Measurements from ENCODE around the gene OR52R1. TPM values are rescaled to one million over a fixed set of nuclear protein-coding genes. Genes with fewer than 3 reads are reported as not detected.

OR52R1 gene
- total RNA-seq: not detected in 2 replicates

- DNase-seq (ENCODE audit: low read depth): no peak
Observed at GRCh38 chr11:4804280-4804679, at the start of gene OR52R1. TSS of gene OR52R1 (minus strand) at chr11:4804380. CDS start at chr11:4804380, 0 bp downstream.

GRCh38 chr11:4851033-4851432 is 46.9 kb upstream of the OR52R1 start:
- H3K4me3 ChIP-seq (ENCODE audit: low read depth, low read length): no peak overlapping the region
- H3K36me3 ChIP-seq (ENCODE audit: control insufficient read depth, insufficient read depth, low read length): no peaks in the 10 kb centered on the region
- H3K27me3 ChIP-seq (ENCODE audit: control insufficient read depth, insufficient read depth, low read length): no peaks in the 10 kb centered on the region
- TF ChIP-seq CTCF (IDR thresholded peaks at IDR 0.05; ENCODE audit: insufficient read depth, low read length, poor library complexity, severe bottlenecking): no peak
- no peak for DNase-seq (ENCODE audit: low read depth)

More at GRCh38 chr11:4804280-4804679, at the start of gene OR52R1:
- no peak for TF ChIP-seq CTCF (IDR thresholded peaks at IDR 0.05; ENCODE audit: insufficient read depth, low read length, poor library complexity, severe bottlenecking)
- no peaks in the 10 kb centered on the region for H3K36me3 ChIP-seq (ENCODE audit: control insufficient read depth, insufficient read depth, low read length)
- H3K4me3 ChIP-seq (ENCODE audit: low read depth, low read length): no peak within 1 kb of the TSS
- no peaks in the 10 kb centered on the region for H3K27me3 ChIP-seq (ENCODE audit: control insufficient read depth, insufficient read depth, low read length)

- no peak for DNase-seq (ENCODE audit: low read depth)
- Histone ChIP-seq H3K27me3 (ENCODE audit: control insufficient read depth, insufficient read depth, low read length) (no peaks in the 10 kb centered on the region), H3K36me3 (ENCODE audit: control insufficient read depth, insufficient read depth, low read length) (no peaks in the 10 kb centered on the region), H3K4me3 (ENCODE audit: low read depth, low read length) (no peak within 1 kb of the TSS)
- no peak for TF ChIP-seq CTCF (IDR thresholded peaks at IDR 0.05; ENCODE audit: insufficient read depth, low read length, poor library complexity, severe bottlenecking)
Observed at GRCh38 chr11:4848908-4849532, 44.8 kb upstream of the OR52R1 start, which contains the start of gene OR51S1. TSS of gene OR51S1 (minus strand) at chr11:4849208. CDS start at chr11:4849208, 0 bp downstream.

GRCh38 chr11:4839851-4840549 is 35.8 kb upstream of the OR52R1 start:
- Histone ChIP-seq H3K27me3 (ENCODE audit: control insufficient read depth, insufficient read depth, low read length) (no peaks in the 10 kb centered on the region), H3K4me3 (ENCODE audit: low read depth, low read length) (no peak overlapping the region), H3K36me3 (ENCODE audit: control insufficient read depth, insufficient read depth, low read length) (no peaks in the 10 kb centered on the region)
- TF ChIP-seq CTCF (IDR thresholded peaks at IDR 0.05; ENCODE audit: insufficient read depth, low read length, poor library complexity, severe bottlenecking): no peak
- DNase-seq (ENCODE audit: low read depth): no peak

GRCh38 chr11:4830909-4831308 is 26.7 kb upstream of the OR52R1 start:
- DNase-seq (ENCODE audit: low read depth): no peak
- no peak overlapping the region for H3K4me3 ChIP-seq (ENCODE audit: low read depth, low read length)
- no peaks in the 10 kb centered on the region for H3K36me3 ChIP-seq (ENCODE audit: control insufficient read depth, insufficient read depth, low read length)
- no peak for TF ChIP-seq CTCF (IDR thresholded peaks at IDR 0.05; ENCODE audit: insufficient read depth, low read length, poor library complexity, severe bottlenecking)
- H3K27me3 ChIP-seq (ENCODE audit: control insufficient read depth, insufficient read depth, low read length): no peaks in the 10 kb centered on the region

Data from kidney epithelial cell (primary cell).